ENCODE data around the gene CNTNAP2. TPM values are rescaled to one million over a fixed set of nuclear protein-coding genes. Genes with fewer than 3 reads are reported as not detected.

The CNTNAP2 gene
- total and polyA plus RNA-seq, 2 of the 4 experiments (the other 2 are of a cell fraction) = not detected

DNA sequence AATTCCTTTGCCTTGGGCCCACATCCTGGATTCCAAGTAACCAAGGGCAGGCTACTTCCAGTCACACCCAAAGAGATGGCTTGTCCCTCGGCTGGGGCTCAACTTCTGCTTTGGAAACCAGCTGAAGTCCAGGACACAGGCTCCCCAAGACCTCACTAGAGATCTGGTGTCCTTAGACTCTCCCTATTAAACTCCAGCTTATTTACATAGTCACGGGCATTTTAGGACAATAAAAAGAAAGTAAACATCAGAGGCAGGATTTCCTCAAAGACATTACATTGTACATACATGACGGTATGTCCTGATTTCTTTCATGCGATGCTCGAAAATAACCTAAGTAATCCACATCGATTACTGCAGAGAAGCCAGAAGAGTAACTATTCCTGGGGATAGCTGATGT, 2012.4 kb downstream of the CNTNAP2 start:
- in situ Hi-C loops (cut with MboI; ENCODE audit: low sequenced_read_pairs) = no loop called here
- dilution Hi-C loops (cut with HindIII; ENCODE audit: low sequenced_read_pairs, unreplicated experiment) = no loop called here
- Histone ChIP-seq H3K23ac (ENCODE audit: low read depth, low read length) (no peak overlapping the region), H3K9me3 (ENCODE audit: control insufficient read depth, insufficient read depth, low read length) (peaks cover 17% of the 10 kb centered on the region), H3K79me1 (ENCODE audit: low read depth in 1 of 2, low read length in 2 of 2) (no peaks in the 10 kb centered on the region), H3K4me1 (ENCODE audit: control insufficient read depth, insufficient read depth, low read length) (no peaks in the 10 kb centered on the region), H2BK5ac (ENCODE audit: low read depth, low read length, poor library complexity, severe bottlenecking) (no peak overlapping the region), H3K36me3 (ENCODE audit: control insufficient read depth, insufficient read depth, low read length) (no peaks in the 10 kb centered on the region), H3K4me3 (ENCODE audit: insufficient read depth, low read depth, low read length) (no peak overlapping the region), H2BK15ac (ENCODE audit: low read depth, low read length) (no peak overlapping the region), H4K5ac (ENCODE audit: low read depth, low read length) (no peak overlapping the region), H4K8ac (ENCODE audit: low read depth in 2 of 2, low read length in 2 of 2) (no peak overlapping the region), H3K4ac (ENCODE audit: low read depth, low read length) (no peak overlapping the region), H2AFZ (replicated peaks; ENCODE audit: low read length, poor library complexity) (no peak overlapping the region), H4K20me1 (ENCODE audit: insufficient read depth, low read length) (no peaks in the 10 kb centered on the region), H3K27me3 (ENCODE audit: control insufficient read depth, insufficient read depth, low read length) (no peaks in the 10 kb centered on the region), H3K27ac (ENCODE audit: insufficient read depth, low read length) (no peak overlapping the region), H3K56ac (ENCODE audit: extremely low read depth, insufficient read depth, low read length) (no peak overlapping the region), H2AK9ac (replicated peaks; ENCODE audit: low read depth, low read length, poor library complexity) (no peak overlapping the region), H3K9me1 (ENCODE audit: insufficient read depth, low read length) (no peaks in the 10 kb centered on the region), H3K14ac (replicated peaks; ENCODE audit: low read depth, low read length) (no peak overlapping the region), H4K91ac (ENCODE audit: insufficient read depth, low read depth, low read length) (no peak overlapping the region), H2AK5ac (ENCODE audit: low read depth, low read length) (no peak overlapping the region), H3K9ac (ENCODE audit: low read depth, low read length) (no peak overlapping the region), H3K4me2 (ENCODE audit: low read depth, low read length) (no peak overlapping the region), H3K18ac (ENCODE audit: low read depth, low read length) (no peak overlapping the region), H2BK120ac (ENCODE audit: low read depth, low read length) (no peak overlapping the region), H2BK20ac (ENCODE audit: low read depth, low read length) (no peak overlapping the region)
- DNase-seq (no peak), ATAC-seq (ENCODE audit: low read depth) (no peak)
- intact Hi-C loops (cut with micrococcal nuclease) = no loop called here
- CTCF ChIA-PET = no interaction called here
- no TSS peak for BruUV-seq (replicated peaks)
- TF ChIP-seq MAFK (IDR thresholded peaks at IDR 0.05; ENCODE audit: low read depth, low read length) (no peak), POLR2A (IDR thresholded peaks at IDR 0.05; ENCODE audit: low read depth, low read length) (no peak), SMC3 (IDR thresholded peaks at IDR 0.05; ENCODE audit: low read depth, low read length) (no peak), RCOR1 (IDR thresholded peaks at IDR 0.05; ENCODE audit: insufficient replicate concordance, low read length) (no peak), BHLHE40 (IDR thresholded peaks at IDR 0.05; ENCODE audit: low read depth, low read length) (no peak)
- TF ChIP-seq, protein P1, sequence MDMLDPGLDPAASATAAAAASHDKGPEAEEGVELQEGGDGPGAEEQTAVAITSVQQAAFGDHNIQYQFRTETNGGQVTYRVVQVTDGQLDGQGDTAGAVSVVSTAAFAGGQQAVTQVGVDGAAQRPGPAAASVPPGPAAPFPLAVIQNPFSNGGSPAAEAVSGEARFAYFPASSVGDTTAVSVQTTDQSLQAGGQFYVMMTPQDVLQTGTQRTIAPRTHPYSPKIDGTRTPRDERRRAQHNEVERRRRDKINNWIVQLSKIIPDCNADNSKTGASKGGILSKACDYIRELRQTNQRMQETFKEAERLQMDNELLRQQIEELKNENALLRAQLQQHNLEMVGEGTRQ (IDR thresholded peaks at IDR 0.05; ENCODE audit: low read depth, low read length) = no peak
- WGBS, 2 experiments (ENCODE audit: extremely low coverage in 2 of 2, insufficient read length in 1 of 2) = no CpG with 5 or more reads among the region's 6 CpGs
- POLR2A ChIA-PET (ENCODE audit: unreplicated experiment) = no interaction called here
